H1 (cell line): Measurements from ENCODE around the gene MPRIP. TPM values are rescaled to one million over a fixed set of nuclear protein-coding genes. Genes with fewer than 3 reads are reported as not detected.

Experiments
- CTCF ChIA-PET: fragments of 300-600 bp; sonication (Branson Sonifier 250); formaldehyde crosslinking; loops from one replicate; lab custom pipeline; 2021; ENCODE audit not compliant: partially characterized antibody; lab: Charles Lee
- POLR2A ChIA-PET: fragments of 300-600 bp; sonication (Branson Sonifier 250); formaldehyde crosslinking; loops from one replicate; lab custom pipeline; 2021; ENCODE audit warnings: inconsistent platforms; ENCODE audit not compliant: partially characterized antibody; lab: Charles Lee
- DNase-seq, 2 experiments: peaks; one replicate each; pipeline versions ENCODE4 v3.0.0 to v3.0.0-alpha.2; 2010 to 2022; ENCODE audit warnings: low spot score in 2 of 2, low read depth in 1 of 2, mixed read lengths in 1 of 2
- FAIRE-seq: peaks from 2 replicates; lab custom pipeline; 2011; peaks lifted over from hg19 to GRCh38; lab: Jason Lieb, UNC
- H2AFZ ChIP-seq: 2 replicates; pipeline ENCODE4 v1.8.1; 2012; ENCODE audit warnings: low read length, inconsistent platforms
- H2AK5ac ChIP-seq: 2 replicates; pipeline ENCODE4 v1.6.1; 2013; ENCODE audit warnings: low read depth, low read length
- H2BK120ac ChIP-seq: replicated peaks from 2 replicates; pipeline ENCODE3; 2013; ENCODE audit warnings: low read depth, low read length, inconsistent platforms
- H2BK12ac ChIP-seq: 2 replicates; pipeline ENCODE4 v1.6.1; 2013; ENCODE audit warnings: low read depth, low read length
- H2BK15ac ChIP-seq: 2 replicates; pipeline ENCODE4 v1.6.1; 2013; ENCODE audit warnings: low read length
- H2BK20ac ChIP-seq: 2 replicates; pipeline ENCODE4 v1.6.1; 2013; ENCODE audit warnings: low read length
- H2BK5ac ChIP-seq: 2 replicates; pipeline ENCODE4 v1.6.1; 2013; ENCODE audit warnings: low read depth, low read length
- H3K14ac ChIP-seq: 2 replicates; pipeline ENCODE4 v1.6.1; 2013; ENCODE audit warnings: inconsistent platforms; ENCODE audit not compliant: insufficient read length
- H3K18ac ChIP-seq: 2 replicates; pipeline ENCODE4 v1.6.1; 2013; ENCODE audit warnings: low read length; ENCODE audit errors: extremely low read depth
- H3K23ac ChIP-seq: 2 replicates; pipeline ENCODE4 v1.6.1; 2013; ENCODE audit warnings: inconsistent platforms; ENCODE audit not compliant: insufficient read length
- H3K23me2 ChIP-seq: 2 replicates; pipeline ENCODE4 v1.6.1; 2013; ENCODE audit warnings: low read depth, low read length
- H3K27ac ChIP-seq: 2 replicates; pipeline ENCODE4 v1.6.1; 2011; ENCODE audit warnings: low read depth, low read length, inconsistent platforms
- H3K27me3 ChIP-seq, 4 experiments: replicated peaks in 1 of 4; 1 replicate in 1 of 4; 2 replicates in 3 of 4; pipeline versions ENCODE4 v1.6.1 to v1.8.1; 2011 to 2013; ENCODE audit warnings: low read length in 3 of 4, mild to moderate bottlenecking in 3 of 4, inconsistent platforms in 2 of 4, mixed read lengths in 2 of 4, moderate library complexity in 1 of 4; ENCODE audit not compliant: control insufficient read depth in 3 of 4, insufficient read depth in 3 of 4; ENCODE audit errors: extremely low read depth in 1 of 4
- H3K36me3 ChIP-seq, 4 experiments: 2 replicates each; pipeline versions ENCODE4 v1.6.1 to v1.8.1; 2011 to 2013; ENCODE audit warnings: mild to moderate bottlenecking in 4 of 4, low read length in 3 of 4, moderate library complexity in 2 of 4, control low read depth in 1 of 4, inconsistent platforms in 1 of 4; ENCODE audit not compliant: insufficient read depth in 4 of 4, control insufficient read depth in 2 of 4
- H3K4ac ChIP-seq: replicated peaks from 2 replicates; pipeline ENCODE3; 2013; ENCODE audit warnings: low read length, low read depth, mixed read lengths, inconsistent platforms; ENCODE audit not compliant: insufficient read length
- H3K4me1 ChIP-seq, 4 experiments: replicated peaks in 1 of 4; 1 replicate in 1 of 4; 2 replicates in 3 of 4; pipeline versions ENCODE4 v1.6.1 to v1.8.1; 2011 to 2013; ENCODE audit warnings: low read length in 3 of 4, inconsistent platforms in 2 of 4, mixed read lengths in 1 of 4; ENCODE audit not compliant: insufficient read depth in 4 of 4, control insufficient read depth in 3 of 4
- H3K4me2 ChIP-seq, 2 experiments: 2 replicates each; pipeline versions ENCODE4 v1.6.1 to v1.8.1; 2011 to 2013; ENCODE audit warnings: low read depth in 2 of 2, low read length in 2 of 2, control low read depth in 1 of 2, inconsistent platforms in 1 of 2, mild to moderate bottlenecking in 1 of 2; ENCODE audit not compliant: insufficient read depth in 1 of 2
- H3K4me3 ChIP-seq, 4 experiments: fragments of 200-600, 300-600 bp in 1 of 4; sonication (generic), shearing (Covaris generic), sonication (Bioruptor Twin) in 1 of 4; 2 replicates each; pipeline versions ENCODE4 v1.5.1 to v1.8.1; 2011 to 2016; ENCODE audit warnings: low read length in 4 of 4, low read depth in 3 of 4, control low read depth in 2 of 4, inconsistent platforms in 2 of 4, mild to moderate bottlenecking in 2 of 4, mixed read lengths in 1 of 4, moderate library complexity in 1 of 4; ENCODE audit not compliant: insufficient read depth in 2 of 4; ENCODE audit errors: extremely low read depth in 1 of 4
- H3K56ac ChIP-seq: replicated peaks from 2 replicates; pipeline ENCODE3; 2013; ENCODE audit warnings: low read depth, mild to moderate bottlenecking, mixed read lengths, low read length, inconsistent platforms; ENCODE audit not compliant: insufficient read length
- H3K79me1 ChIP-seq: 2 replicates; pipeline ENCODE4 v1.6.1; 2013; ENCODE audit warnings: low read depth, low read length, control low read depth
- H3K79me2 ChIP-seq, 2 experiments: 2 replicates each; pipeline versions ENCODE4 v1.6.1 to v1.8.1; 2012 to 2013; ENCODE audit warnings: low read length in 2 of 2, mild to moderate bottlenecking in 2 of 2, inconsistent platforms in 1 of 2; ENCODE audit not compliant: insufficient read depth in 2 of 2, control insufficient read depth in 1 of 2
- H3K9ac ChIP-seq, 4 experiments: replicated peaks in 1 of 4; 1 replicate in 1 of 4; 2 replicates in 3 of 4; pipeline versions ENCODE4 v1.6.1 to v1.8.1; 2011 to 2013; ENCODE audit warnings: low read depth in 3 of 4, low read length in 3 of 4, control low read depth in 2 of 4, mild to moderate bottlenecking in 2 of 4, moderate library complexity in 2 of 4, inconsistent platforms in 1 of 4; ENCODE audit errors: extremely low read depth in 1 of 4
- H3K9me3 ChIP-seq, 2 experiments: 2 replicates each; pipeline versions ENCODE4 v1.6.1 to v1.8.1; 2012 to 2013; ENCODE audit warnings: mild to moderate bottlenecking in 2 of 2, moderate library complexity in 2 of 2, control low read depth in 1 of 2, inconsistent platforms in 1 of 2, low read depth in 1 of 2, low read length in 1 of 2, mixed read lengths in 1 of 2; ENCODE audit not compliant: insufficient read depth in 2 of 2
- H4K20me1 ChIP-seq, 2 experiments: replicated peaks in 1 of 2; 2 replicates each; pipeline versions ENCODE3 to v1.8.1; 2011 to 2013; ENCODE audit warnings: inconsistent platforms in 2 of 2, low read length in 2 of 2, mild to moderate bottlenecking in 1 of 2; ENCODE audit not compliant: insufficient read depth in 2 of 2, control insufficient read depth in 1 of 2
- H4K5ac ChIP-seq: 2 replicates; pipeline ENCODE4 v1.6.1; 2013; ENCODE audit warnings: low read length, low read depth, mixed read lengths, inconsistent platforms; ENCODE audit not compliant: insufficient read length
- H4K8ac ChIP-seq: 2 replicates; pipeline ENCODE4 v1.8.0; 2013; ENCODE audit warnings: mild to moderate bottlenecking, moderate library complexity, low read length, inconsistent platforms; ENCODE audit not compliant: insufficient read depth; ENCODE audit errors: extremely low read depth
- H4K91ac ChIP-seq: replicated peaks from 2 replicates; pipeline ENCODE3; 2013; ENCODE audit warnings: low read length, mixed read lengths, inconsistent platforms; ENCODE audit not compliant: insufficient read length
- SIRT6 ChIP-seq: IDR thresholded peaks from one replicate; pipeline ENCODE4 v1.7.1; 2012; ENCODE audit warnings: low read length, inconsistent platforms
- WGBS, 2 experiments: shearing (Covaris generic) in 1 of 2; methylation state at CpG; one replicate each; pipeline versions ENCODE4 v1.1.6 to v1.1.7; 2013 to 2015; ENCODE audit warnings: low lambda C conversion rate in 2 of 2, mixed read lengths in 2 of 2, inconsistent platforms in 1 of 2, low coverage in 1 of 2, missing lambda C conversion rate in 1 of 2; ENCODE audit not compliant: insufficient replicate concordance in 2 of 2, insufficient coverage in 1 of 2, insufficient read length in 1 of 2; ENCODE audit errors: extremely low coverage in 1 of 2, missing lambda C conversion rate in 1 of 2; 5-methylcytosine and 5-hydroxymethylcytosine counted together
- polyA plus RNA-seq, 7 experiments: library from polyadenylated mRNA; depleted of rRNA in 3 of 7; stranded (reverse) in 5 of 7; unstranded in 2 of 7; fragments of >200 nt in 5 of 7; fragments of 200-250 nt in 2 of 7; gene quantifications; 1 replicate in 5 of 7; 2 replicates in 1 of 7; 4 replicates in 1 of 7; pipeline versions ENCODE4 v1.2.1 to v1.2.3, GENCODE V29; 2011 to 2013; ENCODE audit warnings: missing spikeins in 2 of 7, mixed read lengths in 2 of 7
- total RNA-seq: library from RNA; stranded (reverse); fragmentation: NEBNext Ultra II Directional; extraction: Animal tissue kit (Norgen Biotek cat#: 25700); gene quantifications from 2 replicates; pipeline ENCODE4 v1.2.1, GENCODE V29; 2021
- TF ChIP-seq, protein P1 (sequence below): IDR thresholded peaks from 2 replicates; pipeline ENCODE4 v1.6.1; 2012; ENCODE audit warnings: inconsistent platforms

Gene MPRIP
- total and polyA plus RNA-seq, 2 of the 8 experiments (the other 6 are each of a cell fraction or from before 2014, with no cell fraction given): 48.6 to 146 TPM

DNA sequence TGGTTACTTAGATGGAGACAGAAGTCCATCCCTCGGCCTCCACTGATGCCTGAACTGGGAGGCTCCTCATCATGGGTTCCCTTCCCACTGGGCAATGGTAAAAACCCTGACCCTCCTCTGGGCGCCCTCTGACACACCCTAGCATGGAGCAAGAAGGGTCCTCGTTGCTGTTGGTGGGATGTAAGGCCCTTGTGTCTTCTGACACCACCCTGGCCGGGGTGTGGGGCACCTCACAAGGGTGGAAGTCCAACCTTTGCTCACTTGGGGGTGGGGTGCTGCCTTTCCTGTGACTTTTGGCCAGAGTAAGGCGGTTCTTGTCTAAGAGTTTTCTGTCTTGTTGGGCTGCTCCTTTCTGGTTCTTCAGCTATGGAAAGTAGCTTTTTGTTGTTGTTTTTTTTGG lies 28.7 kb downstream of the MPRIP start:
- ChIA-PET POLR2A (no interaction called here), CTCF (interaction anchor here (0.9 to 1.2 kb wide), 2 partner anchors 71 kb away, joined by 3 read pairs; no protein-coding TSS in a partner anchor)
- Histone ChIP-seq H3K56ac (no peak overlapping the region), H2BK120ac (no peak overlapping the region), H4K91ac (no peak overlapping the region), H2AK5ac (no peak overlapping the region), H4K20me1 (peaks cover 3 to 14% of the 10 kb centered on the region in 2 experiments), H2BK20ac (no peak overlapping the region), H4K5ac (no peak overlapping the region), H3K14ac (no peak overlapping the region), H2AFZ (no peak overlapping the region), H3K4ac (no peak overlapping the region), H2BK15ac (no peak overlapping the region), H3K27ac (no peak overlapping the region), H3K9me3 (no peaks in the 10 kb centered on the region), H3K36me3 (no peaks in the 10 kb centered on the region), H2BK5ac (no peak overlapping the region), H4K8ac (no peak overlapping the region), H3K18ac (no peak overlapping the region), H3K79me1 (peaks cover 8% of the 10 kb centered on the region), H2BK12ac (no peak overlapping the region), H3K9ac (no peak overlapping the region), H3K4me3 (no peak overlapping the region), H3K23ac (no peak overlapping the region), H3K79me2 (peaks cover 0 to 79% of the 10 kb centered on the region in 2 experiments; a peak in 3 of 4 replicates), H3K27me3 (no peaks in the 10 kb centered on the region), H3K4me1 (no peaks in the 10 kb centered on the region), H3K4me2 (no peak overlapping the region), H3K23me2 (no peaks in the 10 kb centered on the region)
- FAIRE-seq (no peak), DNase-seq (no peak)
- WGBS, 2 experiments: 77% methylated on average over 5 of the region's 5 CpGs; no CpG with 5 or more reads in 1 of the 2 experiments
- TF ChIP-seq SIRT6: no peak
- TF ChIP-seq, protein P1, sequence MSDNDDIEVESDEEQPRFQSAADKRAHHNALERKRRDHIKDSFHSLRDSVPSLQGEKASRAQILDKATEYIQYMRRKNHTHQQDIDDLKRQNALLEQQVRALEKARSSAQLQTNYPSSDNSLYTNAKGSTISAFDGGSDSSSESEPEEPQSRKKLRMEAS: no peak
